Activated naive CD8-positive, alpha-beta T cell treated with anti-CD3 and anti-CD28 coated beads, Interleukin-2, amount 50 U/mL, for 16 hours (primary cell): ENCODE data around the gene RALGPS1.

ENCODE experiments used
- DNase-seq: peaks from one replicate; pipeline ENCODE4 v3.0.0-alpha.2; 2020; ENCODE audit warnings: low read depth, low spot score

Gene RALGPS1

GRCh38 chr9:127076860-127077643 lies 162.5 kb downstream of the RALGPS1 start:
- no peak for DNase-seq

GRCh38 chr9:127077644-127077946 lies 163.0 kb downstream of the RALGPS1 start:
- DNase-seq: no peak

DNA sequence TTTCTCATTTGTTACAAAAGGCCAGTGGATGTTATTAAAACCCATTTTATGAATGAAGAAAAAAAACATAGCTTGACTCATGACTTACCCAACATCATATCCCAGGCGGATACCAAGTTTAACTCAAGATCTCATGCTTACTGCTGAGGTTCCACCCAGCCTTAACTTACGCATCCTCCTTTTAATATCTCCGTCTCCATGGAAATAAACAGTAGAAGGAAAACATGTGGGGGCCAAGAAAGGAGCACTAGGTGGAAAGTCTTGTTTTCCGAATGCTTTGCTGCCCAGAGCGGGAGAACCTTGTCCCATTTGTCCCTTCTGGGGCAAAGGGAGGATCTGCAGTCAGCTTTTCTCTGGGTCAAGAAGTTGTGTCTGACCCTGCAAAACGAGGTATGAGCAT lies 163.8 kb downstream of the RALGPS1 start:
- no peak for DNase-seq

- DNase-seq: no peak
Measured at GRCh38 chr9:127078988-127079387, 164.4 kb downstream of the RALGPS1 start.

- DNase-seq: no peak
Measured at GRCh38 chr9:127079446-127080140, 165.0 kb downstream of the RALGPS1 start.

- DNase-seq: no peak
Measured at GRCh38 chr9:127081250-127082185, 166.9 kb downstream of the RALGPS1 start.

- no peak for DNase-seq
Measured at GRCh38 chr9:127083138-127083980, 168.8 kb downstream of the RALGPS1 start.

- no peak for DNase-seq
Measured at GRCh38 chr9:127084076-127085039, 169.8 kb downstream of the RALGPS1 start.

GRCh38 chr9:127085186-127085585 lies 170.6 kb downstream of the RALGPS1 start:
- no peak for DNase-seq

DNA sequence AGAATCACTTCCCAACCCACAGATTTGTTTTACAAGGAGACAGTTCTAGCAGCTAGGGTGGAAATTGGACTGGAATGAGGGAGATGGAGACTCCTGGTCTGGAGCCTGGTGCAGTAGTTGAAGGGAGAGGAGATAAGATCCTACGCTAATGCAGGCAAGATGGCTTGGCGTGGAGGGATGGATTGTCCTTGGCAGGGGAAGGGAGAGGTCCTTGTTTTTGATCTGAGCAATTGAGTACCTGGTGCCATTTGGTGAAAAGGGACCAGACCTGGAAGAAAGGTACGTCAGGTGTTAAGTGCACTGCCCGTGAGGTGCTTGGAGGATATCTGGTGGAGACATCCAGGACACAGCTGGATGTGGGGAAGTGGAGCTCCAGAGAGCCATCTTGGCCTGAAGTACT lies 172.2 kb downstream of the RALGPS1 start:
- no peak for DNase-seq

- no peak for DNase-seq
Measured at GRCh38 chr9:127087411-127087810, 172.8 kb downstream of the RALGPS1 start.

DNA sequence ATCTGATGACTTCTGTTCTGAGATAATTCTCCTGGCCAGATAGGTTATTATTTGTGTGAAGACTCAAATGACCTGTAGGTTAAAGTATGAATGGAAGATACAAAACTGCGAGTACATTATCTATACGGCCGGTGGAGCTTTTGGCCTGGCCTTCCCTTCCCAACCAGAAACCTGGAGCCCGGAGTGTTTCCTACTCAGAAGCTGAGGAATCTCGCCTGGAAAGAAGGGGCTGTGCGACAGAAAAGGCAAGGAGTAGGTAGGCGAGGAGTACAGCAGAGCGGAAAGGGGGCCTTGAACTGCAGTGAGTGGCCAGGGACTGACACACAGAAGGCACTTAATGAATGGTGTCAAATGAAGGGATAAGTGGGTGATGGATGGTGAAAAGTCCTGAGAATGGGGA lies 173.3 kb downstream of the RALGPS1 start:
- no peak for DNase-seq

- DNase-seq: no peak
Measured at GRCh38 chr9:127088724-127089615, 174.4 kb downstream of the RALGPS1 start.

- no peak for DNase-seq
Measured at GRCh38 chr9:127089631-127090081, 175.1 kb downstream of the RALGPS1 start.

DNA sequence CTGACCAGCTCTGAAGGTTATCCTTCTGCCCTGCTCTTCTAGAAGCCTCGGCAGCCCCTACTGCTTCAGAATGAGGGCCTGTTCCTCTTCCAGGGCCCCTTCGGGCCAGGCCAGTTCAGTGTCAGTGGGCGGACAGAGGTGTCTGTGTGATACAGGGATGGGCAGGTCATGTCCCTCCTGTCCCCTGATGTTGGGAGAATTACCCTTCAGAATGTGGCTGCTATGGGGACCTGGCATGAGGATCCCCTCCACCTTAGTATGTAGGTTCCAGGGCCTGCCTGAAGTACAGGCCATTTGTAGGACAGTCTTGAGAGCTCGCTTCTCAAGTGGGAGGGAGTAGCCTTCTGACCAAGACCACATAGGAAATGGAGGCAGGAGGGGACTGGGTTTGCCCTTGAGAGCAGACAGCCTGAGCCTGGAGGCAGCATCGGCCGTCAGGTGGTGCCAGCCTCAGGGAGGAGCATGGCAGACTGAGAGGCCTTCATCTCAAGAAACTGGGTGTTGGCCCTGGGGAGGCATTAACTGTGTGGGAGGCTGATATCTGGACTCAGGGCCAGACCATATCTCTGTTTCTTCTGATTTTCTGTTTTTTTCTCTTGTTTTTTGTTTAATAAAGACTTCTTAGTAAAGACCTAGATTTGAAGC lies 175.9 kb downstream of the RALGPS1 start:
- no peak for DNase-seq

GRCh38 chr9:127091526-127091925 lies 176.9 kb downstream of the RALGPS1 start:
- no peak for DNase-seq

DNA sequence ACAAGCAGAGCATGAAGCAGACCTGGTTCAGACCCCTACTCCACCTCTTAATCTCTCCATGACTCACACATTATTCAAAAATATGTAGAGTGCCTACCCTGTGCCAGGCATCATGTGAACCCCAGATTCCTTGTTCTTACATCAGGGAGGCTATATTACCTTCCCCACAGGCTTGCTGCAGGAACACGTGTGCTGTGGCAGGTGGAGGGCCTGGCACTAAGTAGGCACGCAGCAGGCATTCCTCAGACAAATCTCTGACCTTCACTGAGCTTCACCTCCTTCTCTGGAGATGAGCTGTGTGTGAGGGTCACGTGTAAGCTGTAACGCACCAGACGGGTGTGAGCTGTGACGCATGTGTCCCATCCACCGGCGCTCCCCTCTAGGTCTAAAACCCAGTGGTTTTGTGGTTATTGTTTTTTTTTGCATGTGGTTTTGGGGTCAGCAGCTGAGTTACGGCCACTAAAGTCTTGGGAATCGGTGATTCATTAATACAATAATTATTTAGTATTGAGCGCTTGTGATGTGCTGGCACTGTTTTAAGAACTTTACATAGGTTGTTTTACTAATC lies 177.5 kb downstream of the RALGPS1 start:
- DNase-seq: no peak

GRCh38 chr9:127093319-127094020 lies 178.9 kb downstream of the RALGPS1 start:
- no peak for DNase-seq
